M059J (cell line): ENCODE results near the gene CDKN3. TPM values are rescaled to one million over a fixed set of nuclear protein-coding genes. Genes with fewer than 3 reads are reported as not detected.
"Not testable (repeated sequence)": the region's sequence is repeated elsewhere in the genome, so short reads cannot be mapped to it uniquely, and the experiment has no call there.

Experiments used
- DNase-seq: peaks from one replicate; pipeline ENCODE4 v3.0.0-alpha.2; 2012; ENCODE audit warnings: low read depth
- total RNA-seq: library from RNA; depleted of rRNA; stranded (reverse); fragments of >200 nt; shearing (Covaris generic); gene quantifications from 2 replicates; pipeline ENCODE4 v1.2.3, GENCODE V29; 2014

CDKN3 gene
- total RNA-seq, 1 experiment from 2014 or later, result 179 TPM

GRCh38 chr14:54370323-54371198 is 26.2 kb upstream of the CDKN3 start:
- DNase-seq, result no peak

GRCh38 chr14:54374117-54374884 is 22.5 kb upstream of the CDKN3 start:
- DNase-seq, result peak; percentile 36

GRCh38 chr14:54377501-54377900 is 19.3 kb upstream of the CDKN3 start:
- DNase-seq, result no peak

GRCh38 chr14:54378893-54379292 is 17.9 kb upstream of the CDKN3 start:
- not testable (repeated sequence) for DNase-seq

GRCh38 chr14:54380558-54380957 is 16.2 kb upstream of the CDKN3 start:
- not testable (repeated sequence) for DNase-seq

- DNase-seq, result no peak
Measured at GRCh38 chr14:54381821-54382220, 15.0 kb upstream of the CDKN3 start.

- DNase-seq, result no peak
Measured at GRCh38 chr14:54383835-54384234, 13.0 kb upstream of the CDKN3 start.

GRCh38 chr14:54385556-54385955 is 11.3 kb upstream of the CDKN3 start:
- no peak for DNase-seq

GRCh38 chr14:54387328-54387727 is 9.5 kb upstream of the CDKN3 start:
- no peak for DNase-seq

GRCh38 chr14:54392131-54392859 is 4.5 kb upstream of the CDKN3 start:
- no peak for DNase-seq

- not testable (repeated sequence) for DNase-seq
Measured at GRCh38 chr14:54392986-54393884, 3.6 kb upstream of the CDKN3 start.

- DNase-seq, result no peak
Measured at GRCh38 chr14:54394596-54394995, 2.2 kb upstream of the CDKN3 start.

- DNase-seq, result no peak
Measured at GRCh38 chr14:54395284-54395683, 1.5 kb upstream of the CDKN3 start.

- no peak for DNase-seq
Measured at GRCh38 chr14:54395716-54396115, 1.1 kb upstream of the CDKN3 start.

- DNase-seq, result no peak
Measured at GRCh38 chr14:54396183-54396492, 669 bp upstream of the CDKN3 start.

GRCh38 chr14:54399560-54399959 is 2.8 kb downstream of the CDKN3 start:
- no peak for DNase-seq

GRCh38 chr14:54403401-54404005 is 6.7 kb downstream of the CDKN3 start:
- DNase-seq, result not testable (repeated sequence)

GRCh38 chr14:54410215-54410614 is 13.4 kb downstream of the CDKN3 start:
- DNase-seq, result no peak

- DNase-seq, result no peak
Measured at GRCh38 chr14:54411371-54411770, 14.6 kb downstream of the CDKN3 start.

GRCh38 chr14:54420478-54421142 is 23.8 kb downstream of the CDKN3 start:
- peak; percentile 57 for DNase-seq
